DMS 273 (cell line): ENCODE data around the gene SCGB1C1.

Experiments
- DNase-seq: peaks from one replicate; lab custom pipeline; 2025; ENCODE audit not compliant: unreplicated experiment; lab: John Stamatoyannopoulos, UW

Gene SCGB1C1

GRCh38 chr11:204587-205109, 11.8 kb downstream of the SCGB1C1 start:
- DNase-seq = no peak

GRCh38 chr11:205221-206001, 12.5 kb downstream of the SCGB1C1 start:
- DNase-seq = no peak

GRCh38 chr11:206002-206384, 13.1 kb downstream of the SCGB1C1 start:
- no peak for DNase-seq

GRCh38 chr11:206526-207207, 13.8 kb downstream of the SCGB1C1 start:
- no peak for DNase-seq

- peak; percentile 97 for DNase-seq
Measured at GRCh38 chr11:207208-207862, 14.5 kb downstream of the SCGB1C1 start, which contains the start of the genes BET1L and RIC8A. Gene BET1L, minus strand, starts transcription at chr11:207399. Its CDS starts 78 bp downstream, at chr11:207321. Gene RIC8A, plus strand, starts transcription at chr11:207708. Its CDS starts 1,147 bp downstream, at chr11:208855.

- no peak for DNase-seq
Measured at GRCh38 chr11:207863-208180, 14.9 kb downstream of the SCGB1C1 start.

- peak; percentile 81 for DNase-seq
Measured at GRCh38 chr11:208181-208916, 15.5 kb downstream of the SCGB1C1 start.

- no peak for DNase-seq
Measured at GRCh38 chr11:208917-209260, 16.0 kb downstream of the SCGB1C1 start.

GRCh38 chr11:209275-210121, 16.6 kb downstream of the SCGB1C1 start:
- DNase-seq = no peak

- no peak for DNase-seq
Measured at GRCh38 chr11:210122-210802, 17.4 kb downstream of the SCGB1C1 start.

GRCh38 chr11:210803-211180, 17.9 kb downstream of the SCGB1C1 start:
- DNase-seq = no peak

- no peak for DNase-seq
Measured at GRCh38 chr11:211295-211694, 18.4 kb downstream of the SCGB1C1 start.

- no peak for DNase-seq
Measured at GRCh38 chr11:211741-212140, 18.9 kb downstream of the SCGB1C1 start.

GRCh38 chr11:212150-213100, 19.5 kb downstream of the SCGB1C1 start:
- no peak for DNase-seq

- no peak for DNase-seq
Measured at GRCh38 chr11:213111-213510, 20.2 kb downstream of the SCGB1C1 start.

- DNase-seq = no peak
Measured at GRCh38 chr11:214083-214482, 21.2 kb downstream of the SCGB1C1 start.

GRCh38 chr11:215581-216037, 22.7 kb downstream of the SCGB1C1 start:
- DNase-seq = no peak
